Mammary epithelial cell (primary cell): Measurements from ENCODE around the gene E2F4.

ENCODE experiments used
- CTCF ChIP-seq, 2 donors: IDR thresholded peaks in 1 of 2; conservative IDR thresholded peaks in 1 of 2; 2 replicates each; pipeline ENCODE4 v1.5.1; 2011 to 2012; ENCODE audit warnings: inconsistent platforms in 2 of 2, low read length in 2 of 2, mild to moderate bottlenecking in 2 of 2, control low read depth in 1 of 2, low read depth in 1 of 2; ENCODE audit not compliant: insufficient read depth in 1 of 2; ENCODE audit errors: extremely low read depth in 1 of 2
- EZH2 ChIP-seq: IDR thresholded peaks from 2 replicates; pipeline ENCODE4 v1.6.1; 2012; ENCODE audit warnings: low read length, inconsistent platforms, borderline replicate concordance

- no peak for TF ChIP-seq CTCF (conservative IDR thresholded peaks at IDR 0.05 in 1 of 2, IDR thresholded peaks at IDR 0.05 in 1 of 2; ENCODE audit: extremely low read depth in 1 of 2, insufficient read depth in 1 of 2, low read depth in 1 of 2, low read length in 2 of 2)
- no peak for TF ChIP-seq EZH2
These were observed 7.8 kb downstream of the E2F4 start for GRCh38 chr16:67199808-67200198.
